GM19043 (cell line): ENCODE data around the gene CSF2RB.

Experiments used
- ATAC-seq: cut with Tn5 transposase; IDR thresholded peaks from one replicate; pipeline ENCODE4 v1.9.1; 2021; ENCODE audit warnings: low read depth; ENCODE audit not compliant: unreplicated experiment

Gene CSF2RB

DNA sequence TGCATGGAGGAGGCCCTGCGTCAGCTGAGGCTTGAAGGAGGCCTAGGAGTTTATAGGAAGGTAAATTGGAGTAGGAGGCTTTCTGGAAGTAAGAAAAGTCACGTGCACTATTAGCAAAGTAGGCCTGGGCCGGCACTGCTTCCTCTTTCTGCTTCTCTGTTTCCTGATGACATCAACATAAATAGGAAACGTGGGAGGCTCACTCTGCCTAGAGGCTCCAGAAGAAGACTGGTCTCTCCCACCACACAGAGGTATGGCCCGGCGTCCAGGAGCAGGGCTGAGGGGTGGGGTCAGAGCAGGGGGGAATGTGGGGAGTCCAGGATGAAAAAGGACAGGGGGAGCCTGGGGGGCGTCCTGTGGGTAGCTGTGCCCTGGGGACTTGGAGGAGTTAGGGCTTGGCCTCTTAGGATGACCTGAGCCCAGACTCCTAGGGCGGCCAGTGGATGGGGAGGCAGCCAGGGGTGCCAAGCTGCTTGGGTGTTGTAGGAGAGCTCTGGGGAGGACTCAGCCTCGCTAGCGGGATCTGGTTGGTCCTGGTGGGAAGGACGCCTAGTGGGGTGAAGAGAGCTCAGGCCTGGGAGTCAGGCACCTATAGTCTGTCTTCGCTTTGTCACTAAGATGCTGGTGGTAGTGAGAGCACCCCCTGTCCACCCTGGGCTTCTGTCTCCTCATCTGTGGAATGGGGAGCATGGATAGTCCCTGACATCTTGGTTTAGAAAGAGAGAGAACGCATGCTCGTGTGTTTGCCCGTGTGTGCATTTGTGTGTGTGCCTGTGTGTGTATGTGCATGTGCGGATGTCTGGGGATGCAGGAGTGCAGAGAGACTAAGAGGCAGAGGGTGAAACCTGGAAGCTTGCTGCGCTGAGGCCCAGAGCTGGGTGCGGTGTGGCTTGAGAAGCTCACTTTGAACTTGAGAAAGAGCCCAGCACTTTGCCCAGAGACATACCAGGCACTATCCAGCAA is at the start of gene CSF2RB:
Gene CSF2RB (plus strand): TSS at position 202 of the 963 bp plus-strand sequence. CDS start 8,580 bp downstream, outside the sequence.
- ATAC-seq: no peak

DNA sequence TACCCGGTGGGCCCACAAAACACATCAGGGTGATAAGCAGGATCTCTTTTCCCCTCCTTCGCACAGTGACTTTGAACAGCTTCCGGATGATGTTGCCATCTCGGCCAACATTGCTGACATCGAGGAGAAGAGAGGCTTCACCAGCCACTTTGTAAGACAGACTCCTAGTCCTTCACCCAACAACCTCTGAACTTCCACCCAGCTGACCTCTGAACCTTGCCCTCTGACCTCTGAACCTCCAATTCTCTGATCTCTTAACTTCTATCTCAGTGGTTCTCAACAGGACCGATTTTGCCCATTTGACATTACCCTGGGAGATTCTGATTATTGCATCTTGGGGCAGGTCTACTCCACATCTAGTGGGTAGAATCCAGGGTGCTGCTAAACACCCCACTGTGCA is 49.4 kb upstream of the CSF2RB start:
- ATAC-seq: no peak

DNA sequence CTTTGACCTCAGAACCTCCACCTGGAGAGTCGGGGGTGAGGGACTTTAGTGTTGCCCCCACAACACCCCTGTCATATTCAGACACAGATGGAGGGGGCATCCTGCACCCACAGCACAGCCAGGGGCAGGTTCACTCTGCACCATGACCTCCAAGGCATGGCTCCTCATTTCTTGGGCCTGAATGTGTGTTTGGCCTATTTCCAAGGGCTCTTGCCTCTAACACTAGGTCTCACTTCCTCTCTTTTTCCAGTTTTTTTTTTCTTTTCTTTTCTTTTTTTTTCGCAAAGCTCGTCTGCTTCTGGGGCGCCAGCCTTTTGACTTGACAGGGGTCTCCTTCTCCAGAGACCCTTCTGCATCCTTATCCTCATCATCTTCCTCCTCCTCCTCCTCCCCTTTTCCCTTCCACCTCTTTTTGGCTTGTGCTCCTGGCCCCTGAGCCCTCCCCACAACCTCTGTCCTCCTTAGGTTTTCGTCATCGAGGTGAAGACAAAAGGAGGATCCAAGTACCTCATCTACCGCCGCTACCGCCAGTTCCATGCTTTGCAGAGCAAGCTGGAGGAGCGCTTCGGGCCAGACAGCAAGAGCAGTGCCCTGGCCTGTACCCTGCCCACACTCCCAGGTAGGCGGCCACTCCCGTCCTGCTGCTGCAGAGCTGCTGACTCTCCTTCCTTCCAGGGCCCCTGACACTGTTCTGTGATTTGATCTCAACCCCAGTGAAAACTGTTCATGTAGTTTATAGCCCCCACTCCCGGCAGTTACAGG is 48.8 kb upstream of the CSF2RB start:
- ATAC-seq: no peak

DNA sequence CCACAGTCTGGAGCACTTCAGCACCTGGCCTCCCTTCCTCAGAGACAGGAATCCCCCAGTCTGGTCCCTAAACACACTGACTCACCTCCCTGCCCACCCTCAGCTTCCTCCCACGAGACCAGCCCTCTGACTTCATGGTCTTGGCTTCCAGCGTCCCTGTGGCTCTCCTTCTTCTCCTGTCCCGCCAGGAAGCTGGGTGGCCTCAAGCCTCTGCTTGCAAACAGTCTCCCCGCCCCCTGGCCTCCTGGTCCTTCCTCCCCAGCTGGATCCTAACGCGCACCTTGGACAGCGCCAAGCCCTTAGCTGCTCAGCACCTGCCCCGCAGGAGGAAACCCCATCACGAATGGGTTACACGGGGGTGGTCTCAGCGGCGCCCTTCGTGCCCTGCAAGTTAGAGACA is 48.1 kb upstream of the CSF2RB start:
- no peak for ATAC-seq

DNA sequence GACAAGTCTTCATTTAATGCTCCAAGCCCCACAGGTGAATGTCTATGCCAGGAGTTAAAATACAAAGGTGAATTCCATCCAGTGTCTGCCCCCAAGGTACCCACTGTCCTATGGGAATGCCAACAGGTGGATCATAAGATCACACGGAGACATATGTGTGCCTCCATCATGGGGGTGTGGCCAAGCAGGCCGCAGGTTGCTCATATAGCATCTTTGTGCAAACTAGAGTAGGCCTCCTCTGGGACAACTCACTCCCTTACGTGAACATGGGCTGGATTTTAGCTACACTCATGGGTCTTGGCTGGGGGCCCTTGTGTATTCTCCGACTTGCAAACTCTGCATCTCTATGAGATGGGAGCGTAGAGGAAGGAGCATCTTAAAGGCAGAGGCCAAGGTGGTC is 45.7 kb upstream of the CSF2RB start:
- no peak for ATAC-seq

DNA sequence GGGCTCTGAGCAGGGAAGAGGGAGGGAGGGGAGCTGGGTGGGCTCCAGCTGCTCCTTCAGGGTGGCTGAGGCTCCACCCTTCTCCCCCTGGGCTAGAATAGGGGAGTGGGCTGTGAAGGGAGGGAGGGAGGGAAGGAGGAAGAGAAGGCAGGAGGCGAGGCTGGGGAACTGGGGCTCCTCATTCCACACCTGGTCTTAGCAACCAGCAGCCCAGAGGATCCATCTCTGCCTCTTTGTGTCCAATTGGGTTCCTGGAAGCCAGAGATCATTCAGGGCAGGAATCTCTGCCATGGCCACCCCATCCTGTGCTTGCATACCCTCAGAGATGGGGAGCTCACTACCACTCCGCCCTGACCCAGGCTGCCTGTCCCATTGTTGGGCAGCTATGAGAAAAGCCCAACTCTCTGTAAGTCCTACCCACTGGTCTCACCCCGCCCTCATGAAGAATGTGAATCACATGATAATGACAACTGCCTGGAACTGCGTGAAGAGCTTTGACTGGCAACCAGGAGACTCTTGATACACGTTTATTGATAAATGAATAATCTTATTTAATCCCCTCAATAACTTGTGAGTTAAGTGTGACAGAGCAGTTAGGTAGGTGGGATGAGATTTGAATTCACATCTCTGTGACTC is 44.8 kb upstream of the CSF2RB start:
- ATAC-seq: no peak

DNA sequence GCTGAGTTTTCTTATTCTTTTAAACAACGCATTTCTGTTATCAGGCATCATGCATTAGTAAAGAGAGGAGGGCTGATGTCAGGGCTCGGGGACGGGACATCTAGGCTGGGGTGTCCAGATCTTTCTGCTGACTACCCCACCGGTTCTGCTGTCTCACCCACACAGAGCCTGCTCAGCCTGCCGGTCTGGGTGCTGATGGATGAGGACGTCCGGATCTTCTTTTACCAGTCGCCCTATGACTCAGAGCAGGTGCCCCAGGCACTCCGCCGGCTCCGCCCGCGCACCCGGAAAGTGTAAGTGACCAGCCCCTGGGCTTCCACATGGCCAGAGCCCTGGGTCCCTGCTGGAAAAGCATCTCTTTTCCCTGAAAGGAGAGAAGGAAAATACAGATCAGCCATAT is 43.2 kb upstream of the CSF2RB start:
- ATAC-seq: no peak

DNA sequence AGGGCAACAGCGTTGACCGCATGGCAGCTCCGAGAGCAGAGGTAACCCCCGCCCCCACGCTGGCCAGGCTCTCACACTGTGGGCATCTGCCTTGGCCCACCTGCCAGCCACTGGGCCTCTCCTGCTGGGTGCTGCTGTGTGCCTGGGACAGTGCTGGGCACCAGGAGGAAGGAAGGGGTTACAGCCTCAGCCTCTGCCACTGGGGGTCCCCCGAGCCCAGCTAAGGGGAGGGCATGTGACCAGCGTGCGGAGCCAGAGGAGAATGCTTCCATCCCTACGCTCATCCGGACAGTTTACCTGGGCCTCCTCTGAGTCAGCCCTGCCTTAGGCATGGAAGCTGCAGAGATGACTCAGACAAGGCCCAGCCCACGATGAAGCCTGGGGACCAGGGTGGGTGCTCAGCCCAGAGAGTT is 41.8 kb upstream of the CSF2RB start:
- no peak for ATAC-seq

DNA sequence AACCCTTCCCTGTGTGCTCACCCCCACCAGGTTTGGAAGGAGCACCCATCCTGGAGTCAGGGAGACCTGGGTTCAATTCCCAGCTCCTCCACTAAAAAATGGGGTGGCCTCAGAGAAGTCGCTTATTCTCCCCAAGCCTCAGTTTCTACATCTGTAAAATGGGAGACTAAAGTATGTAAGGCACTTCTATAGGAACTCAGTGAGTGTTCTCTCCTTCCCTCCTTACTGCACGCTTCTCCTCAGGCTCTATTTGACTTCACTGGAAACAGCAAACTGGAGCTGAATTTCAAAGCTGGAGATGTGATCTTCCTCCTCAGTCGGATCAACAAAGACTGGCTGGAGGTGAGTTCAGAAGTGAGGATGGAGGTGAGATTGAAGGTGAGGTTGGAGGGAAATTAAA is 41.3 kb upstream of the CSF2RB start:
- ATAC-seq: no peak

DNA sequence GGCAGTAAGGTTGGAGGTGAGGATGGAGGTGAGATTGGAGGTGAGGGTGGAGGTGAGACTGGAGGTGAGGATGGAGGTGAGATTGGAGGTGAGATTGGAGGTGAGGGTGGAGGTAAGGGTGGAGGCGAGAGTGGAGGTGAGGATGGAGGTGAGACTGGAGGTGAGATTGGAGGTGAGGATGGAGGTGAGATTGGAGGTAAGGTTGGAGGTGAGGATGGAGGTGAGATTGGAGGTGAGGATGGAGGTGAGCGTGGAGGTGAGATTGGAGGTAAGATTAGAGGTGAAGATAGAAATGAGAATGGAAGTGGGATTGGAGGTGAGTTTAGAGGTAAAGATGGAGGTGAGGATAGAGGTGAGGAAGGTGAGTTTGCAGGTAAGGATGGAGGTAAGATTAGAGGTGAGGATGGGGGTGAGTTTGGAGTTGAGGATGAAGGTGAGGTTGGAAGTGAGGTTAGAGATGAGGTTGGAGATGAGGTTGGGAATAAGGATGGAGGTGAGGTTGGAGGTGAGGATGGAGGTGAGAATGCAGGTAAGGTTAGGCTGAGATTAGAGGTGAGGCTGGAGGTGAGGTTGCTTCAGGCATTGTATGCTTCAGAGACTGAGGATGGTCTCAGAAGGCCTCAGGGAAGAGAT is 40.4 kb upstream of the CSF2RB start:
- ATAC-seq: no peak

DNA sequence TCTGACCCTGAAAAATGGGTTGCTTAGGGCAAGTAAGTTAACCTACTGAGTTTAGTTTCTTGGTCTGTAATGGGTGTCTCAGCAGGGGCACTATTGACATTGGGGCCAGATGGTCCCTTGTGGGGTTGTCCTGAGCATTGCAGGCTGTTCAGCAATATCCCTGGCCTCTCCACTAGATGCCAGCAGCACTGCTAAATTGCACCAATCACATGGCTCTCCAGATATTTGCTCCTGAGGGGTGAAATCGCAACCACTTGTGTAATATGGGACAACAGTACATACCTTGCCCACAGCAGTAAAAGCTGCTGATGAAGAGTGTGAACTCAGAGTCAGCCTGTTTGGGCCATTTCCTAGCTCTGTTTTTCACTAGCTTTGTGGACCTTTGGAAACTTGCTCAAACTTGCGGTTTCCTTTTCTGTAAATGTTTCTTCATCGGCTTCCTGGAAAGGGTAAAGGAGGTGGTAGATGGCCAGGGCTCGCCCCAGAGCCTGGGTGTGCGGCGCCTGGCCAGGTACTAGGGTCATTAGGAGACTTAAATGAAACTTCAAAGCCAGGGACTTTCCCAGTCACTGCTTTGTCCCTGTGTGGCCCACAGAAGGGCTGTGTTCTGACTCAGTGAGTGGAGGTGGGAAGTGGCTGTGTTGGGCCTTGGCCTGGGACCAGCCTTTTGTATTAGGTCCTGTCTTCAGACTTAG is 39.7 kb upstream of the CSF2RB start:
- ATAC-seq: no peak

DNA sequence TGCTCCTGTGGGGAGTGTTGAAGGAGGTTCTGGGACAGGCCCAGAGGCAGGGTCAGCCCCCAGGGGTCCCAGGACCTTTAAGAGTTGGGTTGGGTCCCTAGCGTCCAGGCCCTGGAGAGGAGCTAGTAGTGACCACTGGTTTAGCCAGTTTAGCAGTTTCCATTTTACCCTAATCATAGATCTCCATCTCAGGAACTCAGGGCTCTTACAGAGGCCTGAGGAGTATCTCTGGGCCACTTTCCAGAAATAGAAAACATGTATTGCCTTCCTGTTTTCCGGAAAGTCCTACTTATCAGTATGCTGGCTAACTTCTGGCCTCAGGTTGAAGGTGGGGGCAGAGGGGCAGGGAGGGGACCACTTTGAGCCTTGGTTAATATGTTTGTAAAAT is 39.1 kb upstream of the CSF2RB start:
- ATAC-seq: no peak

DNA sequence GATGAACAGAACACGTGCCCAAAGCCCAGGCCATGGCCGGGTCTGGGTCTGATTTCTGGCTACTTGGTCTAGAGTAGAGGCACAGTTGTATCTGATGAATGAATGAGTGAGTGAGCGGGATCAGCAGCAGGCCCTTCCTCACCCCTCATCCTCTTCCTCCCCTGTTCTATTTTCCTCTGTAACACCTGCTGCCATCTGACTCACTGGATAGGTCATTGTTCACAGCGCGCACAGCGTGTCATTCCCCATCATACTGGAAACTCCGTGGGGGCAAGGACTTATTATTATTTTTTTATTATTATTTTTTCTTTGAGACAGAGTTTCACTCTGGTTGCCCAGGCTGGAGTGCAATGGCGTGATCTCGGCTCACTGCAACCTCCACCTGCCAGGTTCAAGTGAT is 38.7 kb upstream of the CSF2RB start:
- no peak for ATAC-seq

DNA sequence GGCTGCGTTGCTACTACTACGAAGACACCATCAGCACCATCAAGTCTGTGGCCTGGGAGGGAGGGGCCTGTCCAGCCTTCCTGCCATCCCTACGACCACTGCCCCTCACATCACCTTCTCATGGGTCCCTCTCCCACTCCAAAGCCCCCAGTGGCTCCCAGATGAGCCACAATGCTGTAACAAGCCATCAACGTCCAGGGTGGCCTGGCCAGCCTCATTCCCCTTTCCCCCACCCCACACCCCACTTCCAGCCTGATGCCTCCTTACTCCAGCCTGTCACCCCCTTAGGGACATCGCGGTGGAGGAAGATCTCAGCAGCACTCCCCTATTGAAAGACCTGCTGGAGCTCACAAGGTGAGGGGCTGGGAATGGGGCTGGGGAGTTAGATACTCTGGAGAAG is 37.7 kb upstream of the CSF2RB start:
- no peak for ATAC-seq

DNA sequence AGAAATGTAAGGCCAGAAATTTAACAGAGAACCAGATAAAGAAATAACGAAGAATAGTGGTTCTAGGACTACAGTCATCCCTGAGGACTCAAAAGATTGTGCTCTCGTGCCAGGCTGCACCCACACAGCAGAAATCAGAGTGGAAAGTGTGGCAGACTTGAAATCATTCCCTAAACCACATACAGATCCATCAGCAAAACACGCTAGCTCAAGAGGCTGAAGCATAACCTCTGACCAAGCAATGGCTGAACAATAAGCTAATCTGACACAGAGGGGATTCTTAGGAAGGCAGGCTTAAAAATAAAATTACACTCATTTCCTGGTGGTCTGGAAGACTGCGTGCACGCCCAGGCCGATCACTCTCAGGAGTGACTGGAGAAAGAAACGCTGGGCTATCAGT is 33.7 kb upstream of the CSF2RB start:
- ATAC-seq: no peak

DNA sequence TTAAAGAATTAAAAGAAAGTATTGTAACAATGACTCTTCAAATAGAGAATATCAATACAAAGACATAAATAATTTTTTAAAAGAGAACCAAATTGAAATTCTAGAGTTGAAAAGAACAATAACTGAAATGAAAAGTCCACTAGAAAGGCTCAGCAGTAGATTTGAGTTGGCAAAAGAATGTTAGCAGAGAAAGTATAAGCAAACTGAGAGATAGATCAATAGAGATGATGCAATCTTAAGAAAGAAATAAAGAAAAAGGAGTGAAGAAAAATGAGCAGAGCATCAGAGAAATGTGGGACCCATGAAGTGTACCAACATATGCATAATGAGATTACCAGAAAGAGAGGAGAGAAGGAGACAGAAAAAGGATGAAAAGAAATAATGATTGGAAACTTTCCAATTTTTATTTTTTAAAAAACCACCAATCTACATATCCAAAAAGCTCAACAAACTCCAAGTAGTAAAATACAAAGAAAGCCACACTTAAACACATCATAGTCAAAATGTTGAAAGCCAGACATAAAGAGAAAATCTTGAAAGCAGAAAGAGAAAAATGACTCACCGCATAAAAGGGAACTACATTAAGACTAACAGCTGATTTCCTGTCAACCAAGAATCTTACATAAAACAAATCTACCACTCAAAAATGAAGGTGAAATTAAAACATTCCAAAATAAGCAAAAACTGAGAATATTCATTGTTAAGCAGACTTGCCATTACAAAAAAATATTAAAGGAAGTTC is 31.8 kb upstream of the CSF2RB start:
- no peak for ATAC-seq

DNA sequence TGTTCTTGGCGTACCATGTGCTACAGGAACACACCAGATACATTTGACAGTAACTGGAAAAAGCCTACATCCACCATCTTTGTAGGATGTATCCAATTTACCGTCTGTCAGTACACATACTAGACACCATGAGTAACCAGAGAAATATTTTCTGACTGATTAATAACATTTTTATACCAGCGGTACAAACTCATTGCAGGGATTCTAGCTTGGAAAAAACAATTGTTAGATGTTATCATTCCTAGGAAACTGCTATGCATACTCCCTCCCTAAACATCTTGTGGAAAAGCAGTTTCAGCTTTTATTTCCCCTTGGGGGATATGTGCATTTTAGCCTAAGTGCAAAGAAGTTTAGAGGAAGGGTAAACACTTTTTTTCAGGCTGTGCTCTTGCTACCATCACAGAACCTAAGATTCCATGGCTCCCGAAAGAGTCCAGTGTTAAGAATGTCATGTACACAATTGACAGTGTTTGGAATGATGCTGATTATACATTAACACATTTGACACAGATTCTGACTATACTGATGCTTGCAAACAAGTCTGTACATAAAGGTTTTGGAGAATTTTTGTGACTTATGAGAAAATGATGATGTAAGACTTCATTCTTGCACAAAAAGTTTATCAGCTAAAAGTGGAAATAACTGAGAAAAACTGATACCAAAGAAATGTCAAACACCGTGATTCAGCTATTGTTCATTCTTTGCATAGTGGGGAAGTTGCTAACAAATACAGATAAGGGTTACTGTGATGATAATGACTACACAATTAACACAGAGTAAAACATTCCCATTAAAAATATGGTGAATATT is 28.9 kb upstream of the CSF2RB start:
- ATAC-seq: no peak

DNA sequence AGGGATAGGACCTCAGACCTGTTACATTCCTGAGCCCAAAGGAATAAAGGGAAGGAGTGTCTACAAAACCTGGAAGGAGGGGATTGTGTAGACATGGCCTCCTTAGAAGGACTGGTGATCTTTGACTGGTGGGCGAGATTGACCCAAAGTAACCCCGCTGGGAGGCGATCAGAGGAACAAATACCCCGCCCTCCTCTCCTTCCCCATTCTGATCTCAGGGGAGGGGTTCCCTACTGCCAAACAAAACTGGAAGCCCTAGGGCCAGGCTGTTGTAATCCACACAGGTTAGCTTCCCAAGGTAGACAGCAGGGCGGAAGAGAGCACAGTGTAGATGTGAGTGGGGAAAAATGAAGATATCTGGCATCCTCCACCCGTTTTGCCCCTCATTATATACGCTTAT is 28.0 kb upstream of the CSF2RB start:
- no peak for ATAC-seq

DNA sequence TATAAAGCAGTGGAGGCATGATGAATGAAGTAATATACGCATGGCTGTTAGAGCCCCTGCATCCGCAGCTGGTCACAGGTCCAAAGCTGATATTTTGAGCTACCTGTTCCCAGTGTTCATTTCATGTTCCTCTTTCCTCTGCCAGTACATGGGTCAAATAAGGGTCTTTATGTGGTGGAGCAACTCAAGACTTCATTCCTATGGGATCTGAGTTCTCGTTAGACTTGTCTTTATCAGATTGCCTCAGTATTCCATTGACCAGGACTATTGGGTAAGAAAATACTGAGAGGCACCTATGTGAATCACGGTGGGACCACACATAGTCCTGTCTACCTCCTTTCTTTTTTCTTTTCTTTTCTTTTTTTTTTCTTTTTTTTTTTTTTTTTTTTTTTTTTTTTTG is 27.4 kb upstream of the CSF2RB start:
- ATAC-seq: no peak
